NCI-H748 (cell line): ENCODE data around the gene FAM72B.
A peak's percentile ranks its signal among the peaks of the same experiment; 100 is the strongest.
"Not testable (repeated sequence)": the region's sequence is repeated elsewhere in the genome, so short reads cannot be mapped to it uniquely, and the experiment has no call there.

ENCODE experiments used
- DNase-seq: peaks from one replicate; lab custom pipeline; 2025; ENCODE audit not compliant: unreplicated experiment; lab: John Stamatoyannopoulos, UW

The FAM72B gene

DNA sequence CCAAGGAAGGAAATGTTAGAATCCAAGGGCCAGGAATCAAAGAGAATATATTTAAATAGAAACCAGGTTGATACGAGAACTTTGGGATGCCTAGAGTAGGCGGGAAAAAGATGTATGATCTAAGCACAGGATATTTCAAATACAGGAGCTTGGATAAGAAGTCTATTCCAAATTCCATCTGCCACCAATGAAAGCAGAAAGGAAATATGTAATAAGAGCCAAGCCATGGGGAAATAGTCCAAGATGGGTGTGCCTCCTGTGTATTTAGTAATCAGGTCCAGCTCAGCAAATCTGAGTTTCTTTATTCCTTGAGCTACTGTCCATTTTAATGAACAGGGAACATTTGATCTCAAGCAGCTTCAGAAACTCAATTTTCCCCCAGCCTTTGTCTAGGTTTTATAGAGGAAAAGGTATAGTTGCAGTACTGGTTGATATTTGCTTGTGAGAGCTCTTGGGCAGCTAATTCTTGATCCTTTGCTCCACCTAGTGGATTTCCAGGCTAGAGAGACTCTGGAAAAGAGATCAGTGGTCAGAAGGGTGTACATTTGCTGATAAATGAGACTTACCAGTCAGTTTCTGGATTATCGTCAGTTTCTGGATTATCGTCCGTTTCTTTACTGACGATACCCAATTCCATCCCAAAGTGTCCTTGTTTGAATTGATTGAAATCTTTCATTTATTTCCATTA, 28.3 kb downstream of the FAM72B start:
- peak; percentile 35 for DNase-seq

GRCh38 chr1:121154811-121155210, 29.3 kb downstream of the FAM72B start:
- DNase-seq: not testable (repeated sequence)

- DNase-seq: not testable (repeated sequence)
Observed at GRCh38 chr1:121152788-121153187, 31.4 kb downstream of the FAM72B start.

DNA sequence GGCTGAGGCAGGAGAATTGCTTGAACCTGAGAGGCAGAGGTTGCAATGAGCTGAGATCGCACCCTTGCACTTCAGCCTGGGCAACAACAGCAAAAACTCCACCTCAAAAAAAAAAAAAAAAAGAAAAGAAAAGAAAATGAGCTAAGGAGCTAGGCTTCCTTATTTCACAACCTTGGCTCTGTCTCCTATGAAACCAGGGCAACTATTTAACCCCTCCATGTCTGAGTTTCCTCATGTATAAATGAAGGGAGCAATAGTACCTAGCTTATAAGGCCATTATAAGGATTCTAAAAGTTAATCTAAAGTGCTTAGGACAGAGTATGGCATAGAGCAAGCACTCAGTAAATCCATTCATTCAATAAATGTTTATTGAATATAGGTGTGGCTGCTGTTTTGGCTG, 32.8 kb downstream of the FAM72B start:
- not testable (repeated sequence) for DNase-seq

- DNase-seq: not testable (repeated sequence)
Observed at GRCh38 chr1:121148489-121149190, 35.5 kb downstream of the FAM72B start.

DNA sequence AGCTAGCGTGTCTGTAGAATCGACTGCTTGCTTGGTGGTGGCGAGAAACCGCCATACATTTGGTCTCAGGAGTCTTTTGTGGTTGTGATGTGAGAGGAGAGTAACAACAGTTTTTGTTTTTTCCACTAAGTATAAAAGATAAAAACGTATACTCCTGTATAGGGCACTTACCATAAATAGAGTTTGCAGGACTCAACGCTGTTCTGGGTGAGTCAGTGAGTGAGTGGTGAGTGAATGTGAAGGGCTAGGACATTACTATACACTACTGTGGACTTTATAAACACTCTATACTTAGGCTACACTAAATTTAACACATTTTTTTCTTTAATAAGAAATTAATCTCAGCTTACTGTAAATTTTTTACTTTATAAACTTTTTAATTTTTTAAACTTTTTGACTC, 43.7 kb downstream of the FAM72B start:
- DNase-seq: not testable (repeated sequence)

- not testable (repeated sequence) for DNase-seq
Observed at GRCh38 chr1:121131494-121131893, 52.6 kb downstream of the FAM72B start.

DNA sequence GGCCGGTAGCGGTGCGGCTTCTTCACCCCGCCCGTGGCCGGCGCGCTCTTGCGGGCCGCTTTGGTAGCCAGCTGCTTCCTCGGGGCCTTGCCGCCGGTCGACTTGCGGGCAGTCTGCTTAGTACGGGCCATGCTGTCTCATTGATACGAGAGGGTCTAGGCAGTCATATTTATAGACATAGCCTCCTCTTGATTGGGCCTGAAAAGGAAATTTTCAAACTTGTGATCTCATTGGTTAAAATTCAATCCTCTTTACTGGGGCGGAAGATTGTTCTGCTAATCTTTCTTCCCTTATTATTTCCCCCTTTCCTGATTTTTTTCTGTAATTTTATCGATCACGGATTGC, 65.7 kb downstream of the FAM72B start:
- DNase-seq: not testable (repeated sequence)
